RWPE2 (cell line): ENCODE results near the gene TMEM134.
A peak's percentile ranks its signal among the peaks of the same experiment; 100 is the strongest.

Source experiments
- ATAC-seq: fragments of 200-7000 bp; cut with Tn5 transposase; 3 replicates; pipeline ENCODE4 v1.9.1; 2021; ENCODE audit warnings: low read depth
- DNase-seq: peaks from one replicate; pipeline ENCODE4 v3.0.0-alpha.2; 2020; ENCODE audit warnings: low spot score
- H3K27ac ChIP-seq: fragments of 450-650 bp; 2 replicates; pipeline ENCODE4 v1.5.1; 2017; ENCODE audit warnings: mild to moderate bottlenecking; ENCODE audit not compliant: poor library complexity, severe bottlenecking
- H3K27me3 ChIP-seq: fragments of 250-450 bp; sonication (Bioruptor Pico); 2 replicates; pipeline ENCODE4 v1.5.1; 2021; ENCODE audit warnings: mild to moderate bottlenecking, moderate library complexity; ENCODE audit not compliant: insufficient read depth, poor library complexity, severe bottlenecking
- H3K36me3 ChIP-seq: fragments of 250-450 bp; sonication (Bioruptor Pico); 2 replicates; pipeline ENCODE4 v1.5.1; 2020; ENCODE audit warnings: low read depth, mild to moderate bottlenecking, moderate library complexity
- H3K4me1 ChIP-seq: fragments of 250-450 bp; sonication (Bioruptor Pico); 2 replicates; pipeline ENCODE4 v1.5.1; 2021; ENCODE audit warnings: mild to moderate bottlenecking, moderate library complexity; ENCODE audit not compliant: insufficient read depth, poor library complexity, severe bottlenecking
- H3K4me3 ChIP-seq: fragments of 250-450 bp; sonication (Bioruptor Pico); 2 replicates; pipeline ENCODE4 v1.5.1; 2021; ENCODE audit warnings: mild to moderate bottlenecking, moderate library complexity; ENCODE audit not compliant: severe bottlenecking
- H3K9me3 ChIP-seq: fragments of 250-450 bp; sonication (Bioruptor Pico); 2 replicates; pipeline ENCODE4 v1.5.1; 2021; ENCODE audit warnings: mild to moderate bottlenecking, moderate library complexity; ENCODE audit not compliant: severe bottlenecking
- CTCF ChIP-seq: fragments of 450-650 bp; IDR thresholded peaks from one replicate; pipeline ENCODE4 v1.5.1; 2017; ENCODE audit warnings: mild to moderate bottlenecking, moderate library complexity; ENCODE audit not compliant: poor library complexity, severe bottlenecking

Gene TMEM134

DNA sequence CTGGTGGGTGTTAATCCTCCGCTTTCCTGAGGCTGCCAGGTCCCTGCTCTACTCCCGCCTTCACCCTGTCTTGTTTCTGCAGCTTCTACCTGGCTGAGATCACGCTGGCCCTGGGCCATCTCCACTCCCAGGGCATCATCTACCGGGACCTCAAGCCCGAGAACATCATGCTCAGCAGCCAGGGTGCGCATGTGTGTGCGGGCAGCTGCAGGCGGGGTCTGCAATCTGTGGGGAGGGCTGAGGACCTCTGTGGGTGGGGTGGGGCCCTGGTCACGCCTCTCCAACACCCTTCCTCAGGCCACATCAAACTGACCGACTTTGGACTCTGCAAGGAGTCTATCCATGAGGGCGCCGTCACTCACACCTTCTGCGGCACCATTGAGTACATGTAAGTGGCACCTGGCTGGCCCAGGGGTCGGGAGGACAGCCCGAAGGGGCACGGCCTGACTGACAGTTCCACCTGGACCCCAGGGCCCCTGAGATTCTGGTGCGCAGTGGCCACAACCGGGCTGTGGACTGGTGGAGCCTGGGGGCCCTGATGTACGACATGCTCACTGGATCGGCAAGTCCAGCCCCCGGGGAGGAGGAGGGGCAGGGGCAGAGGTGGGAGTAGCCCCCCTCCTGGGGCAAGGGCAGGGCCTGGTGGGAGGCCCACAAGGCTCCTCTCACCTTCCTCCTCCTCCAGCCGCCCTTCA lies 36.2 kb downstream of the TMEM134 start:
- no peak for TF ChIP-seq CTCF
- Histone ChIP-seq H3K36me3 (peaks cover 57% of the 10 kb centered on the region), H3K9me3 (no peaks in the 10 kb centered on the region), H3K27me3 (no peaks in the 10 kb centered on the region), H3K4me3 (no peak overlapping the region), H3K27ac (no peak overlapping the region), H3K4me1 (peaks cover 4% of the 10 kb centered on the region)
- DNase-seq = no peak
- ATAC-seq = no peak

DNA sequence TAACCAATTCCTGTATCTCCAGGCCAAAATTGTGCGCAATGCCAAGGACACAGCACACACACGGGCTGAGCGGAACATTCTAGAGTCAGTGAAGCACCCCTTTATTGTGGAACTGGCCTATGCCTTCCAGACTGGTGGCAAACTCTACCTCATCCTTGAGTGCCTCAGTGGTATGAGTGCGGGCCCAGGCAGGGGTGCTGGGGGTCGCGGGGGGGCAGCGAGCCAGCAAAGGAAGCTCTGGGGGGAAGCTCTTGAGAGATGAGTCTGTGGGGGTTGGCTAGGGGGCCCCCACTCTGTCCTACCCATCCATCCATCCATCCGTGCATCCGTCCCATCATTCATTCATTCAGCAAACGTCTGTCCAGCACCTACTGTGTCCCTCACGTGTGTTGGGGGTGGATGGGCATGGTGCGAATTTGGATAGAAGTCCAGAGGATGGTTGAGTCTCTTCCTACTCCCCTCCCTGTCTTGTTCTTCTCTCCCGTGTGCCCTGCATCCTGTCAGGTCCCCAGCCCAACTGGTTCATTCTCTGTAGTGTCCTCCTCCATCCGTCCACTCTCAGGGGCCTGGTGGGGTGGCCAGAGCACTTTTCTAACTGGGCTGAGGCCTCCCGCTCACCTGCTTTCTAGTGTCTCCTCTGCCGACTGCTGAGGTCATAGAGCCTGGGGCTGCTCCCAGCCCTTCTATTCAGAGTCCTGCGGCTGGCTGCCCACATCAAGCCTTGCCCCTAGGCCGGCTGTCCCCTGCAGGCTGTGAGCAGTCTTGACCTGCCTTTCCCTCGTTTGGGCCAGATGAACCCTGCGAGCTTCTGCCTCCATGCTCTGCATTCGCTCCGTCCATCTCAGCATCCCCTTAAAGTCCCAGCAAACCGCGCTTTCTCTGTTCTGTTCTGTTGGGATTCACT lies 37.5 kb downstream of the TMEM134 start:
- Histone ChIP-seq H3K27me3 (no peaks in the 10 kb centered on the region), H3K36me3 (peaks cover 54% of the 10 kb centered on the region), H3K4me3 (no peak overlapping the region), H3K27ac (no peak overlapping the region), H3K9me3 (no peaks in the 10 kb centered on the region), H3K4me1 (peaks cover 4% of the 10 kb centered on the region)
- DNase-seq = no peak
- ATAC-seq = no peak
- no peak for TF ChIP-seq CTCF

DNA sequence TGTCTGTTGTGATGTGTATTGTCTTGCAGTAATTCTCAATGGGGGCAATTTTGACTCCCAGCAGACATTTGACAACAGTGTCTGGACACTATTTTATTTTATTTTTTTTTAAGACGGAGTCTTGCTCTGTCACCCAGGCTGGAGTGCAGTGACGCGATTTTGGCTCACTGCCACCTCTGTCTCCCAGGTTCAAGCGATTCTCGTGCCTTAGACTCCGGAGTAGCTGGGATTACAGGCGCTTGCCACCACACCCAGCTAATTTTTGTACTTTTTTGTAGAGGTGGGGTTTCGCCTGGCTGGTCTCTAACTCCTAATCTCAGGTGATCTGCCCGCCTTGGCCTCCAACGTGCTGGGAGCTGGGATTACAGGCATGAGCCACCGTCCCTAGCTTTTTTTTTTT lies 39.3 kb downstream of the TMEM134 start:
- H3K27me3 ChIP-seq = no peaks in the 10 kb centered on the region
- ATAC-seq = no peak
- H3K36me3 ChIP-seq = peaks cover 54% of the 10 kb centered on the region
- DNase-seq = no peak
- peak overlapping the region; percentile 39 for H3K27ac ChIP-seq
- no peaks in the 10 kb centered on the region for H3K9me3 ChIP-seq
- TF ChIP-seq CTCF = no peak
- no peak overlapping the region for H3K4me3 ChIP-seq
- peaks cover 4% of the 10 kb centered on the region for H3K4me1 ChIP-seq

DNA sequence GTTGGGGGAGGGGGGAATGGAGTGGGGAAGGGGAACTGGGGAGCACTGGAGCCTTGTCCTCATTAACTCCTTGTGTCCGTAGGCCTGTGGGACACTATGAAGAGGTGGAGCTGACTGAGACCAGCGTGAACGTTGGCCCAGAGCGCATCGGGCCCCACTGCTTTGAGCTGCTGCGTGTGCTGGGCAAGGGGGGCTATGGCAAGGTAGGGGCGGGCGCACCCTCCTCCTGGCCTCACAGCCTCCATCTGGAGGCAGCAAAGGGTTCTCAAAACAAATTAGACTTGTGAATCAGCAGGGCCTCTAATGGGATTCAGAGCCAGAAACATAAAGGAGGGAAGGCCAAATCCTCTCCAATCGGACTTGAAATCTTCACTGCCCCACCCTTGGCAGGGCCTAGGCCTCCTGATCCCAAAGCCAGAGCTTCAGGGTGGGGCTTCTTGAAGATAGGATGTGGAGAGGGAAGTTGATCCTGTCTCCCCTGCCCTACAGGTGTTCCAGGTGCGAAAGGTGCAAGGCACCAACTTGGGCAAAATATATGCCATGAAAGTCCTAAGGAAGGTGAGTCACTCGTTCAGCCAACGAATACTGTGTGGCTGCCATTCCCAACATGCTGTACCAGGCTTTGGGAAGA lies 39.9 kb downstream of the TMEM134 start:
- no peak for TF ChIP-seq CTCF
- Histone ChIP-seq H3K4me3 (peak overlapping the region; percentile 78), H3K36me3 (peaks cover 49% of the 10 kb centered on the region), H3K4me1 (peaks cover 4% of the 10 kb centered on the region), H3K27me3 (no peaks in the 10 kb centered on the region), H3K27ac (peak overlapping the region; percentile 39), H3K9me3 (no peaks in the 10 kb centered on the region)
- no peak for DNase-seq
- ATAC-seq = no peak
